ENCODE measurements around the gene EIF2B5.

GRCh38 chr3:184117636-184118035 is 17.5 kb upstream of the EIF2B5 start:
- TF ChIP-seq CTCF (conservative IDR thresholded peaks at IDR 0.05 in 1 of 2, IDR thresholded peaks at IDR 0.05 in 1 of 2; ENCODE audit: extremely low read depth in 1 of 2, insufficient read depth in 1 of 2, low read depth in 1 of 2, low read length in 2 of 2), result no peak
- TF ChIP-seq EZH2 (IDR thresholded peaks at IDR 0.05; ENCODE audit: borderline replicate concordance, low read length), result no peak

Measured in mammary epithelial cell (primary cell).